MM.1S (cell line): ENCODE results near the gene FAM20C.

Source experiments
- EZH2phosphoT487 ChIP-seq: fragments of 300-600 bp; sonication (generic); IDR thresholded peaks from 2 replicates; pipeline ENCODE4 v1.6.1; 2018; ENCODE audit warnings: antibody characterized with exemption, low read length
- TF ChIP-seq, protein P1 (sequence below): fragments of 300-600 bp; sonication (generic); IDR thresholded peaks from 2 replicates; pipeline ENCODE4 v1.5.1; 2016; ENCODE audit warnings: antibody characterized with exemption, low read length, mixed read lengths

DNA sequence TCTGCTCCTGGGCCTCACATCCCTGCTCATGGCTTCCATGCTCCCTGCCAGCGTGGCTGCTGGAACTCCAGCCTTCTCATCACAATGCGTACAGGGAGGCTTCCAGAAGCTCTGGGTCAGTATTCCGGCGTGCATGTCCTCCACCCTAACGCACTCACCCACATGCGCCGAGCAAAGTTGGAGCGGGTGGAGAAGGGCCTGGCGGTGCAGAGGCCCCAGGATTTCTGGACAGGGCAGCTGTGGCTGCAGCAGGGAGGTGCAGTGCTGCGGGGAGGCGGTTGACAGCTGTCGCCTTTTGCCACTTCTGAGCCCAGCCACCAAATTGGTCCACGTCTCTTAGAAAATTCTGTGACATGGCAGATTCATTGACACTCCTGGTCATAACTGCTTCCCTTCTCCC is 33.6 kb upstream of the FAM20C start:
- TF ChIP-seq, protein P1, sequence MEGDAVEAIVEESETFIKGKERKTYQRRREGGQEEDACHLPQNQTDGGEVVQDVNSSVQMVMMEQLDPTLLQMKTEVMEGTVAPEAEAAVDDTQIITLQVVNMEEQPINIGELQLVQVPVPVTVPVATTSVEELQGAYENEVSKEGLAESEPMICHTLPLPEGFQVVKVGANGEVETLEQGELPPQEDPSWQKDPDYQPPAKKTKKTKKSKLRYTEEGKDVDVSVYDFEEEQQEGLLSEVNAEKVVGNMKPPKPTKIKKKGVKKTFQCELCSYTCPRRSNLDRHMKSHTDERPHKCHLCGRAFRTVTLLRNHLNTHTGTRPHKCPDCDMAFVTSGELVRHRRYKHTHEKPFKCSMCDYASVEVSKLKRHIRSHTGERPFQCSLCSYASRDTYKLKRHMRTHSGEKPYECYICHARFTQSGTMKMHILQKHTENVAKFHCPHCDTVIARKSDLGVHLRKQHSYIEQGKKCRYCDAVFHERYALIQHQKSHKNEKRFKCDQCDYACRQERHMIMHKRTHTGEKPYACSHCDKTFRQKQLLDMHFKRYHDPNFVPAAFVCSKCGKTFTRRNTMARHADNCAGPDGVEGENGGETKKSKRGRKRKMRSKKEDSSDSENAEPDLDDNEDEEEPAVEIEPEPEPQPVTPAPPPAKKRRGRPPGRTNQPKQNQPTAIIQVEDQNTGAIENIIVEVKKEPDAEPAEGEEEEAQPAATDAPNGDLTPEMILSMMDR = no peak
- no peak for TF ChIP-seq EZH2phosphoT487
